22Rv1 (cell line): ENCODE results near the gene TUT4.

Experiments
- ZFX ChIP-seq: fragments of 450-650 bp; IDR thresholded peaks from 2 replicates; pipeline ENCODE4 v1.6.1; 2017; ENCODE audit warnings: antibody characterized with exemption, borderline replicate concordance
- TF ChIP-seq, protein P1 (sequence below): fragments of 450-650 bp; IDR thresholded peaks from 2 replicates; pipeline ENCODE4 v1.5.1; 2017; ENCODE audit warnings: mild to moderate bottlenecking

- TF ChIP-seq, protein P1, sequence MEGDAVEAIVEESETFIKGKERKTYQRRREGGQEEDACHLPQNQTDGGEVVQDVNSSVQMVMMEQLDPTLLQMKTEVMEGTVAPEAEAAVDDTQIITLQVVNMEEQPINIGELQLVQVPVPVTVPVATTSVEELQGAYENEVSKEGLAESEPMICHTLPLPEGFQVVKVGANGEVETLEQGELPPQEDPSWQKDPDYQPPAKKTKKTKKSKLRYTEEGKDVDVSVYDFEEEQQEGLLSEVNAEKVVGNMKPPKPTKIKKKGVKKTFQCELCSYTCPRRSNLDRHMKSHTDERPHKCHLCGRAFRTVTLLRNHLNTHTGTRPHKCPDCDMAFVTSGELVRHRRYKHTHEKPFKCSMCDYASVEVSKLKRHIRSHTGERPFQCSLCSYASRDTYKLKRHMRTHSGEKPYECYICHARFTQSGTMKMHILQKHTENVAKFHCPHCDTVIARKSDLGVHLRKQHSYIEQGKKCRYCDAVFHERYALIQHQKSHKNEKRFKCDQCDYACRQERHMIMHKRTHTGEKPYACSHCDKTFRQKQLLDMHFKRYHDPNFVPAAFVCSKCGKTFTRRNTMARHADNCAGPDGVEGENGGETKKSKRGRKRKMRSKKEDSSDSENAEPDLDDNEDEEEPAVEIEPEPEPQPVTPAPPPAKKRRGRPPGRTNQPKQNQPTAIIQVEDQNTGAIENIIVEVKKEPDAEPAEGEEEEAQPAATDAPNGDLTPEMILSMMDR, result no peak
- TF ChIP-seq ZFX, result no peak
These were observed 48.6 kb upstream of the TUT4 start for GRCh38 chr1:52601519-52601918.
